NCI-H345 treated with DMSO at 0.1 percent for 48 hours (cell line): Measurements from ENCODE around the gene PTCH1.

ENCODE experiments used
- DNase-seq: peaks from one replicate; lab custom pipeline; 2025; ENCODE audit not compliant: unreplicated experiment; lab: John Stamatoyannopoulos, UW

The PTCH1 gene

DNA sequence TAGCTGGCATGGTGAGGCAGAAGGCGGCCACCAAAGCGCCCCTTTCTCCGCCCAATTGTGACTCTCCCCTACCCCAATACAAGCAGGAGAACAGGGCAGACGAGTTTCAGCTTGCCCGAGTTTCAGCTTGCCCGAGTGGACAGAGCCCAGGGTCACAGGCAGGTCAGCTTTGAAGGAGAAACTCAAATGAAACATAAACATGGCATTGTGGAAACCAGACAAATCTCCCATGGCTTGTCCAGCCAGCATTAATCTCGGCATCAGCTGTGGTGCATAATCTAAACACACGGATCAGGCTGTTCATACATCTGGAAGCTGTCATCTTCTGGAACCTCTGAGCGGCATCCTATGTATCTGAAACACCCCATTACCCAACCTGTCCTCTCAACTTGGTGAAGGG lies 16.9 kb downstream of the PTCH1 start:
- DNase-seq: no peak

DNA sequence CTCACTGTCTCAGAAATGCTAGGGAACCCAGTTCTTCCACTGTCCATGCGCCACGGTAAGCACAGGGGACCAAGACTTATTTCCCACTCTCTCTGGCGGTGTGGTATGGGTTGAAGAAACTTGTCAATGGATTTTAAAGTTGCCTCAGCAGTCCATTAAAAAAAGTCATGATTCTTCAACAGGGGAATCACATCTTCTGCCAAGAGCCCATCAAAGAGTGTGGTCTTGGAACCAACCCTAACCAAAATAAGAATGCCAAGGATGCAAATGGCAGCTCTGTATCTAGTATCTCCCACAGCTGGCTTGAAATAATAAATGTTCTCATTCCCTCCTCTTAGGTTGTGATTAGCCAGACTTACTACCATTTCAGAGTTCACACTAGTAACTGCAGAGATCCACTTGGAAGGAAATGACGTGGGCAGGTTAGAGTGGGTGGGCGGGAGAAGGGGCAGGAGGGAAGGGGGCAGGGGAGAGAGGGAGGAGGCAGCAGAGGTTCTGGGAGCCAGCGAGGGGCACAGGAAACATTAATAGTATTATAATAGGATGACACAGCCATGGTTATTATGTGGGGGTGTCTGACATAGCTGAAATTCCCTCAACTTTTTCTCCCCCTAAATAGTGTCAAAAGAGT lies 17.6 kb downstream of the PTCH1 start:
- no peak for DNase-seq

DNA sequence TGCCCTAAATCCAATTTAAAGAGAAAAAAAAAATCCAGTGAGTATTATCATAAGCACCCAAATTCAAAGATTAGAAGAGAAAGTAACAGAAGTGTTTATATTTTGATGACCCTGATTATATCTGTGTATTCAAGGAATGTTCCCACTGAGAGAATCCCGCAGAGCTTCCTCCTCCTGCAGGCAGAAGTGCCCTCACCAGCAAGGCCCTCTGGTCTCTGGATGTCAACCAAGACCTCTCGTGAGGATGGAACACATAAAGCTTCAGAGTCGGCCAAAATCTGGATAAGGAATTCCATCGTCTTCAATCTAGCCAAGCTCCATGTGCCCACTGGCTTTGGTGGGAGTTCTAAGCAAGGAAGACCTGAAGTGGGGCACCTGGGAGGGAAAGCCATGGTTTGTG lies 18.1 kb downstream of the PTCH1 start:
- DNase-seq: no peak

DNA sequence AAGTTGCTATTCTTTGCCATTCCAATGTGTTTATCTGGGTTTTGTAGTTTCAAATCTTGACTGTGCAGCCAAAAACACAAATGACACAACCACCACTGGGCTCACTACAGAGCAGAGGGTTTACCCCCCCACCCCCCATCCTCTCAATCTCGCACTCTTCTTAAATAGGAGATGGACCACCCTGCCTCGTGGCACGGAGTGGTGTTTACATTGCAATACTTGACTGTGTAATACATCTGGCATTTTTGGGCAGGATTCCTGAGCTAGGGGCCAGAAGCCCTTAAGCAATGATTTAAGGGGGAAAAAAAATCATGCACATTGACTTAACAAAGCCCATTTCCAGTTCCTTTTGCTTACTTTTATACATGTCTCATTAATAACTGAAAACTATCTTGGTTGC lies 19.0 kb downstream of the PTCH1 start:
- DNase-seq: no peak

DNA sequence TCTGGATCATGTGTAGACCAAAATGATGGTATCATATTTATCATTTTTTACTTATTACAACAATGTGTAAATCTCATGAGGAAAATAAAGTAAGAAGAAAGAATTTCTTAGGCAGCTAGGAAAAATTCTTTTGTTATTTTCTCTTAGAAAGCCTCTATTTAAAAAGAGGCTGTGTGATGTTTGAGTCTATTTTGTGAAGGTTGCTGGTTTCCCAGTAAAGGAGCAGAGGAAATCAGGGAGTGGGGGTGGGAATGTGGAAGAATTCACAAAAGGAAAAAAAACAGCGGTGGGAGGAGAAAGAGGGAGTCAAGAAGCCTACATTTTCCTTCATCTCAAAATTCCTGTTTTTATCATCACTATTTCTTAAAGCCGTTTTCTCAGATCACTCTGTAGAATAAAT lies 20.1 kb downstream of the PTCH1 start:
- no peak for DNase-seq

DNA sequence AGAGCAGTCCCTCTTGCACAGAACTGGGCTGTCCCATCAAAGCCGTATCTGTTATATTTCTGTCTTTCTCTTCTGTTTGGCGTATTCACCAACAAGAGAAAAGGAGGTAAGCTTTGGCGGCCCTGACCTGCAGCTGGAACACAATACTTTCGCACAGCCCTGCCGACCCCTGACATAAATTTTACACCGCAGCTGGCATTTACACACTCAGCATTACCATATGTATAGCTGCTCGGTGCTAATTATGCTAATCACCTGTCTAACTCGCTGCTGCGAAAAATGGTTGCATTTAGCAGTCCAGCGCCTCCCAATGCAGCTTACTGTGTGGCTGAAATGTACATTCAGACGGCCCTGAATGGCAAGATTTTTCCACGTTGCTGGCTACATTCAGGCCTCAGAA lies 20.8 kb downstream of the PTCH1 start:
- DNase-seq: no peak

DNA sequence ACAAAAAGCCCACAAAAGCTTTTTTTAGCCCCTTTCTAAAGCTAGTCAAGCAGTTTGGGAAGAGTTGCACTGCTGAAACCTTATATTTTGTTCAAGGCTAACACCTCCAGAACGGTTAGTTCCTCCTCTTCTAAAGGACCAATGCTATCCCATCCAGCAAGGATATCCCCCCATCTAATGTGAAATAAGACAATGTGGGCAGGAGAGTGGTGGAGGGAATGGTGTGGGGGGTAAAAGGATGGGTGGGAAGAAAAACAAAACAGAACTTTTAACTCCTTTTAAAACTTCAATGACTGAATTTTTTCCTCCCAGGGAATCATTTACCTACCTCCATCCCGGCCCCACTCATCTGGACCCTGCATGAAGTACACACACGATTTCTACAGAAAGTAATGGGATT lies 21.2 kb downstream of the PTCH1 start:
- no peak for DNase-seq

DNA sequence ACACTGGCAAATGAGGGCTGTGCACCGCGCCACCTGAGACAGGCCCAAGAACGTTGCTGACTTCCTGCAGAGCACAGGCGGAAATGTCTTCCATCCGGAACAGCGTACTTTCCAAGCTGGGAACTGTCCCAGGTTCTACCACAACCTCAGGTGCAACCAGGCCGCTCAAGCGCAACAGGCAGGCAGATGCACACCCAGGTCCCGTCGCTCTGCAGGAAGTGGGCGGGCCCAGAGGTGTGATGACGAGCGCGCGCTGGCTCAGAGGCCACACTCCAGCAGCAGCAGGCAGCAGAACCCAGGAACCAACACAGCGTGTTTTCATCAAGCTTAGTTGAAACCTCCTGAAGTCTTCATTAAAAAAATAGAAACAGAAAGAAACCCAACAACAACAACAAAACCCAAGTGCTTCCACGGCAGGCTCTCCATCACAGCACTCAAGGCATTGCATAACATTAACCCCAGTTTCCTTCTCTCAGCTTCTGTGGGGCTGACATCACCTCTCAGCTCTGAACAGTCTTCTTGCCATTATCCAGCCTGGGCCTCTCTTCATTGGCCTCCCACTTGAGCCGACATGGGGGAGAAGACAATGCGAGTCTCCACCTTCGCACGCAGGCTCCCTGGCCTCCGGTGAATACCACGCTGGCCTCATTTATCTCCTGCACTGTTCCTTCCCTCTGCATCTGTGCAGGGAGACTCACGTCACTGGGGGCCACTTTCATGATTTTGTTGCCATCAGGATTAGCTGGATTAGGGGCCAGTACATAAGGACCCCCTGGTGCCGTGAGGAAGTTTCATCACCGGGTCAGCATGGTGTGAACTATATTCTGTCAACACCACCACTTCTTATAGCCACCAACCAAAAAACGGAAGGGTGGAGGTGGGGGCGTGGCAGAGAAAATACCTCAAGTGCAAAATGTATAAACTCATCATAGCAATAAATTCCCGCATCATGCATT lies 22.1 kb downstream of the PTCH1 start:
- no peak for DNase-seq

DNA sequence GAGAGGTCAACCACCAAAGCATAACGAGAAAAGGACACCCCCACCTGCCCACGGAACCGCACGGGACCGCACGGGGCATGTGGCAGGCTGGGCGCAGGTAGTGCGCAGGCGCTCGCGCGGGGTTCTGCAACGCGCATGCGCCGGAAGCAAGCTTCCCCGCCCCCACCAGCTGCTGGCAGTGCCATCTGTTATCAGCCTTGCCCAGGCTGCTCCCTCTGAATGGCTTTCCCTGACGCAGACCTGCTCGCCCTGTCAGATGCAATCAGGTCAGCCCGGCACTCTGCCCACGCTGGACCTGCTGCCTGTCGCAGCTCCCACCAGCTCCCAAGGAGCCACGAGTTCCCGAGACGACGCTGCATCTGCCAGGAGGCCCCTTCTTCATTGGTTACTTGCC lies 22.8 kb downstream of the PTCH1 start:
- DNase-seq: no peak

DNA sequence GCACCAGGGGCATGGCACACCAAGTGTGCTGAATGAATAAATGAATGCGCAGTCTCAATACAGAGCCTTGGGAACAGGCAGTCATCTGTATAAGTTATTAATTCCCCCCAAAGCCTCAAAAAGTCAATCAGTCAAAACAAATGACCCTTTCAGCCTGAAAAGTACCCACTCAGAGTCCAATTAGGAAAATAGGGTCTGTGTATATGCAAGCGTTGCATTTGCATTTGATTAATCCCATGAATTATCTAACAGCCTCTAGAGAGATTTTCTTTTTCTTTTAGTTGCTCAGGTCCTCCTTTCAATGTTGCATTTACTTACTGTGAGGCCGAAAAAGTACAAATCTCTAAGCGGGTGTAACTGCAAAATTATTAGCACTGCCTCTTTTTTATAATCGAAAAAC lies 23.4 kb downstream of the PTCH1 start:
- no peak for DNase-seq

DNA sequence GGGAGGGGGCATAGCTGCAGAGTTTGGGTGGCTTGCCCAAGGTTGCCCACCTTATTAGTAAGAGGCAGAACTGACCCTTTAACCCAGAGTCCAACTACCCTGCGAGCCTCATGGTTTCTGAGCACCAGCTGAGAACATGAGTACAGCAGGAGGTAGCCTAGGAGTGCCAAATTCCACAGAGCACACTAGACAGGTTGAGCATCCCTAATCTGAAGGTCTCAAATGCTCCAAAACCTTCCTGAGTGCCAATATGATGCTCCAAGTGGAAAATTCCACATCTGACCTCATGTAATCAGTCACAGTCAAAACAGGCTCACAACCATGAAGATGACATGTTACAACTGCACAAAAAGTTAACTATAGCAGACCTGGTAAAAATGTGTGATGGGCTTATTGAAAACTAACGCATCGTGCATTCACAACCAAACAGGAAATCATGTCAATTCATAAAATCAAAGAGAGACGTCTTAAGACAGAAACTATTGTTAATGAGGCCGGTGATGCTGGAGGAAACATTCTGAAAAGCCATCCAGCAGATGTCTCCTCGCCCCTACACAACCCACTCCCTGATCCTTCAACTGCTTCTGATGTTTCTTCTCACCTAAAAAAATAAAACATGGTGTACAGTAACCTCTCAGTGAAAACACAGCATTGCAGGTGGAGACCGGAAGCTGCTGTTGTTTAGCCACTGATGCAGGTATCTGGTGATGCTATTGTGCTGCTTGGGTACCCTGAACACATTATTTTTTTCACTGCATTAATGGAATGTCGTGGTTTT lies 25.0 kb downstream of the PTCH1 start:
- no peak for DNase-seq

DNA sequence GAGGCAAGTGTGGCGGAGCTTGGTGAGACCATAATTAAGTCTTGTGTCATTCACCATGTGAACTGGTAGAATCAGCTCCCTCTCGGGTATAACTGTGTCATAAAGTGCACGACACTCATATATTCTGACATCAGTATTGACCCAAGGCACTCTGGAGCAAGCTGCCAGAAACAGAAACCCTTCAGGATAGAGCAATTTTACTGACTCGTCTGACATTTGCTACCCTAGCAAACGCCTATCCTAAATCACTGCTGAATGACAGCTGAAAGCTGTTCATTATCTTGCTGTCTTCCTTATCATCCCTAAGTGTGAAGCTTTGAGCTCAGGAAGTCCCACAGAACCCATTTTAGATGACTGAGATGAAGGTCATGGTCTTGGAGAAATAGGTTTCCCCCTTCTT lies 27.8 kb downstream of the PTCH1 start:
- no peak for DNase-seq

DNA sequence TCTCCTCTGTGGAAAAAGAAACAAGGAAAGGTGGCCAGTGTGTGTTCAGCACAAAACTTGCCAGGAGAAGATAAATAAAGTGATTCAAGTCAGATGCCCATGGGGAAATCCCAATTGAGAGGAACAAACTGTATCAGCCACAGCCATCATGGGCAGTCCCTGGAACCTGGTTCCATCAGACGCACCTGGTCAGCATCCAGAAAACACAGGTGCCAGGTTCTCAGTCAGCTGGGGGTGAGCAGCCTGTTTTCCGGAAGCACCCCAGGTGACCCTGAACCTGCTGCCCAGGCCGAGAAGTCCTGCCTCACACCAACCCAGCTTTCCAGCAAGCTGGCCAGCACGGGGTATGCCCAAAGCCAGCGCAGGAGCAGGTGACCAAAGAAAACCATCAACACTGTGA lies 30.5 kb downstream of the PTCH1 start:
- DNase-seq: no peak

DNA sequence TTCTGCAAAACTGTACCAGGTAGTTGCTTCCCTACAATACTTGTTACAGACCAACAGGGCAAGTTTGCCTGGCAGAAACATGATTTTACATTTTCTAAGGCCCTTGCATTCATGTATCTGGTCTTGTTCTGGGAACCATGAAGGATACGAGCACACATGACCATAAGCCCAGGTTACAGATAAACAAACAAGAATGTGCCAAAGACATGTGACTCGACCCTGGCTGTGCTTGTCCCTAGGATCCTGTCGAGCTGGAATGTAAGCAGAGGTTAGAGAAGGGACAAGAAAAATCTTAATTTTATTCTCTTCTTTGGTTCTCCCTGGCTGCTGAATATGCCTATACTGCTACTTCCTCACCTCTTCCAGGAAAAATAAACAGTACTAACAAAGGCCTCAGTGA lies 32.5 kb downstream of the PTCH1 start:
- DNase-seq: no peak

DNA sequence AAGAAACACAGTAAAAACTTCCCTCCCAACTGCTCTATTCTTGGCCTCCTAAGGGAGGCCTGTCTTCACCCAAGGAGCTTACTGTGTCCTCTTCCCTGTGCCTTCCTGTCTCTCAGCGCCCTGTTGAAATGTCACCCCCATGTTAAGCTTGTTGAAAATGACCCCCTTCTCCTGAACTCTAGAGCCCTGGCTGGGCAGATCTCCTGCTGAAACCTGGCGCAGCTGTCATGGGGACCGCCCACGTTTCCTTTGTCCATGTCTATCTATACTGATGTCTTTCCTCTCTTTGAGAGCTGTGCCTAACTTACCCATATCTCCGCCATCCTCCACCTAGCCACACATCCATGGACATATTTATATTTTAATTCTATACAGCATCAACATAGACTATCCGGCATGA lies 33.3 kb downstream of the PTCH1 start:
- DNase-seq: no peak

DNA sequence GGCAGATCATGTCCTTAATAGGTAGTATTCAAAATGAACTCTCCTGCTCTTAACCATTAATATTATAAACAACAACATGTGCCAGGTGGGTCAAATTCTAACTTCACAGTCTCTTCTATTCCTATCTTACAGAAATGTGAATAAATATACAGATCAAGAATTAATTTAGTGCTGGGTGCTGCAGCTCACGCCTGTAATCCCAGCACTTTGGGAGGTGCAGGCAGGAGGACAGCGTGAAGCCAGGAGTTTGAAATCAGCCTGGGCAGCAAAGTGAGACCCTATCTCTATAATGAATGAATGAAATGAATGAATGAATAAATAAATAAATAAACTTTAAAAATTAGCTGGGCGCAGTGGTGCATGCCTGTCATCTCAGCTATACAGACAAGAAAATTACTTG lies 34.1 kb downstream of the PTCH1 start:
- no peak for DNase-seq

DNA sequence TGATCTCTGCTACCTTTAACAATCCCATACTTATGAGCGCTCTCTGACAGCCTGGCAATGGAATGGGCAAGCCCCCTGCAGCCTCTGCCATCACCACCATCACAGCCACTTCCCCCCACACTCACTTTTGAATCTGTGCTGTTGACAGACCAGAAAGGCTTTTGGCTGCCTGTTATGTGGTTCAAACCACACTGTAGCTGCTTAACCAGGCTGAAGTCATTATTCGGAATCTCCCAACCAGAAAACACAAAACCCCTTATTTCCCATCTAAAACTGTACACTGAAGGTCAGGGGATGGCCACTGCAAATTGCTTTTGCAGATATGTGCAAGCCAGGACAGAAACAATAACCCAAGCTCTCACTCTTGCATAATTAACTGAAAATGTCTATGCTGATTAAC lies 35.8 kb downstream of the PTCH1 start:
- DNase-seq: no peak

DNA sequence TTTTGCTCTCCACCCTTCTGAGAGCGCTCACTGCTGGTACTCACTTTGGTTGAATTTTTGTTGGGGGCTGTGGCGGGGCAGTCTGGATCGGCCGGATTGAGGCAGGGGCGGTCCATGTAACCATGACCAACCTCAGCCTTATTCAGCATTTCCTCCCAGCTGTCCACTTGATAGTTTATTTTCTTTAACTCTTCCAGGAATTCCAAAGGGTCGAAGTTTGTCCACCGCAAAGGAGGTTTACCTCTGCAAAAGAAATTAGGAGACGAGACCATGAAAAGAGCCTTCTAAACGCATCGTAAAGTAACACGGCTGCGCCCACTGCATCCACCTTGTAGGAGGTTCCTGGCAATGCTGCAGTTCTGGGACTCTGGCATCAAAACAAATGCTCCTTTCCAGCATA lies 36.4 kb downstream of the PTCH1 start:
- DNase-seq: no peak

DNA sequence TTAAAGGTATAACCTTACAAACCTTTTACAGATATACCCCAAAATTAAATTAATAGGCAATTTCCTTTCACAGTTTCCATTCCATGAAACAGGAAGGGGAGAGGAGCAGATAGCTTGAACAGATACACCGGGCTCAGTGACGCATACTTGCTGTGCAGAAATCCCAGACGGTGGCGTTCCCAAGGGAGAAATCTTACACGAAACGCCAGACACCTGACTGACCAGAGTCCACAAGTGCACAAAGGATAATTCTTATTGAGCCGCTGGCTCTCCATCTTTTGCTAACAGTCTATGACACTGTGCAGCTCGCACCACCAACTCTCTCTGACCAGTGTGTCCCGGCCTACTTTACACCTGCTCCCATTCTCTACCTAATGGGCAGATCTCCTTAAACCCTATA lies 37.4 kb downstream of the PTCH1 start:
- no peak for DNase-seq

DNA sequence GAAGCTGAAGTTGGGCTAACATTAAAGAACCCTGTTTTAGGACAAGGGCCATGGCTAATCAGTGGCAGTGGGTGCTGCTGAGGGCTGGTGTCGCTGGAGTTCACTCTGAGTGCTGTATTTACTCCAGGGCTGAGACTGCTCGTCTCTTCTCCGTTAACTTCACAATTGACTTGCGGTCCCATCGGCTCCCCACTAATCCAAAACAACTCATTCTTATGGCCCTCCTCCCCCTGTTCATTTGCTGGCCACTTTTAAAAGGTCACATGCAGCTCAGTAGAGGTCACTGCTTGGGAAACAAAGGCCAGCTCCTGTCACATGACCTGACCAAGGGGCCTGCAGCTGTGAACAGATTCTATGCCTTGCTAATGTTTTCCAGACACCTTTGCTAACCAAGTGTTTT lies 38.4 kb downstream of the PTCH1 start:
- no peak for DNase-seq

DNA sequence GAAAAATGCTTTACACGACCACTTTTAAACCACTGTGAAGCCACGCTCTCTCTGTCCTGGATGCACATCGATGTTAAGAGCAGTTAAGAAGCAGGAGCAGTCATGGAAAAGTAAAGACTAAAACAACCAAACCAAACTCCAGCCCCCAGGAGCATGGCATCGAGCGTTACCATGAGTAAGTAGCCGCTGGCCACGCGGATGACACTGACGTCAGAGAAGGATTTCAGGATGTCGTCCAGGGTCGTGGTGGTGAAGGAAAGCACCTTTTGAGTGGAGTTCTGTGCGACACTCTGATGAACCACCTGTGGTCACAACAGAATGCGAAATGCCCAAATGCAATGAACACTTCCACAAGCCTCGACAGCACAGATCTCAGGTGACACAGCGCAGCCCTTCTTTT lies 38.9 kb downstream of the PTCH1 start:
- no peak for DNase-seq

DNA sequence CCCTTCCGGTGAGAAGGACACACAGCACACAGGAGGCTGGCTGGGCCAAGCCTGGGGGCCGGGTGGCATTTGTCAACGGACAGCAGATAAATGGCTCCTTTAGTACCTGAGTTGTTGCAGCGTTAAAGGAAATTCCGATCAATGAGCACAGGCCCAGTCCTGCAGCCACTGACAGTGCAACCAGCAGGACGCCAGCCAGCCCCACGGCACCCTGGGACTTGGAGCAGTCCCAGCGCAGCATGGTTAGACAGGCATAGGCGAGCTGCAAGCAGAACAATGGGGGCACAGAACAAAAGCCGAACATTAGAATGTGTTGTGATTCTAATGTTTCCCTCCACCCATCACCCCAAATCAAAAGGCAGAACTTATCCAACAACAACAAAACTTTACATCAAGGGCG lies 39.3 kb downstream of the PTCH1 start:
- DNase-seq: no peak
